T-helper 9 cell (primary cell): ENCODE results near the gene SELENON.

Source experiments
- DNase-seq: peaks from one replicate; pipeline ENCODE4 v3.0.0-alpha.2; 2020
- total RNA-seq, 2 donors: gene quantifications; one replicate each; lab custom pipeline; 2026; lab: John Stamatoyannopoulos, UW

SELENON gene
- 17.3 to 25.8 reads per million in 2 donors for total RNA-seq

DNA sequence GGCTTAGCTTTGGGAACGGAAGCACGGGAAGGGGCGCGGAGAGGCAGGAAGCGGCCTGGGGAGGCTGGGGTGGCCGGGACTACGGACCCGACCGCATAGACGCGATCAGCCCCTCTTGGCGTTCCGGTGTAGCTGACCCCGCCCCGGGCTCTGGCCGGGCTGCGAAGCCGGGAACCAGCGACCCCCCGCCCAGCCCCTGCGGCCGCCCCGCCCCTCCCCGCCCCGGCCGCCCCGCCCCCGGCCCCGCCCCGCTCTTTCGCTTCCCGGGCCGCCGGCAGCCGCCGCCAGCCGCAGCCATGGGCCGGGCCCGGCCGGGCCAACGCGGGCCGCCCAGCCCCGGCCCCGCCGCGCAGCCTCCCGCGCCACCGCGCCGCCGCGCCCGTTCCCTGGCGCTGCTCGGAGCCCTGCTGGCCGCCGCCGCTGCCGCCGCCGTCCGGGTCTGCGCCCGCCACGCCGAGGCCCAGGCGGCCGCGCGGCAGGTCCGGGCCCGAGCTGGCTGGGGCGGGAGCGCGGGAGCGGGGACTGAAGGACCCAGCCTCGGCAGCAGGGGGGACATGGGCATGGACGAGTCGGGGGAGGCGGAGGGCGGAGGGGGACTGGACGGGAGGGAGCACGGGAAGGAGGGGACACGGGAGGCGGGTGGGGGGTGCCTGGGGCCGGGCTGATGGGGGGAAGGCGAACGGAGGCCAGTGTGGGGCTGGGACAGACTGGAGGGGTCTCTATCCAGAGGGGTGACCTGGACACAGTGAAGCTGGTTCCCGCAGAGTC is at the start of gene SELENON:
Gene SELENON, plus strand, starts transcription at position 259 of the 768 bp plus-strand sequence. Its CDS starts 38 bp downstream, at position 297.
- peak; percentile 34 for DNase-seq

- DNase-seq, result no peak
Observed at GRCh38 chr1:25750923-25751605, 48.9 kb upstream of the SELENON start.

GRCh38 chr1:25754470-25755181 is 45.4 kb upstream of the SELENON start:
- no peak for DNase-seq

DNA sequence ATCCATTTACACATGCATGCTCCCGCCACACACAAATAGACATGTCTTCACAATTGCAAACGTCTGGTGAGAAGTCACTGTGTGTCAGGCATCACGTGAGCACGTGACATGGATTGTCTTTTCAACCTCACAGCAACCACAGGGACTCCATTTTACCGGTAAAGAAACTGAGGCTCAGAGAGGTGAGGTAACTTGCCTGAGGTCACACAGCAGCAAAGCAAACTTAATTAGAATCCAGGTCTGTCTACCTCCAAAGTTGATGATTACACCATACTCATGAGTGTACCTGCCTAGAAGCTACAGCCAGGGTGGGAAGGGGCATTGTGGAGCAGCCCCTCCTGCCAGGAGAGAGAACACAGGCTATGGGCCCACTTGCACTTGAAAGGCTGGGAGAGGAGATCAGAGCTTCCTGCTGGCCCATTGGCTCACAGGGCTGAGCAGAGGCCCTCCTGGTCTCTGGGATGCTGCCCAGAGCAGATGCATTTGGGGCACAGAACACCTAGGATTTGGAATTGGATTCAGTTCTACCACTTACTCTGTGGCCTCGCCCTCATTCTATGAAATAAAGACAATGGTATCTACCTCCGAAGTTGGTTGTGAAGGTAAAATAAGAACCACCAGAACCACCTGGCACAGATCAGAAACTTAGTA is 44.4 kb upstream of the SELENON start:
- DNase-seq, result no peak

GRCh38 chr1:25756215-25756614 is 43.8 kb upstream of the SELENON start:
- no peak for DNase-seq

DNA sequence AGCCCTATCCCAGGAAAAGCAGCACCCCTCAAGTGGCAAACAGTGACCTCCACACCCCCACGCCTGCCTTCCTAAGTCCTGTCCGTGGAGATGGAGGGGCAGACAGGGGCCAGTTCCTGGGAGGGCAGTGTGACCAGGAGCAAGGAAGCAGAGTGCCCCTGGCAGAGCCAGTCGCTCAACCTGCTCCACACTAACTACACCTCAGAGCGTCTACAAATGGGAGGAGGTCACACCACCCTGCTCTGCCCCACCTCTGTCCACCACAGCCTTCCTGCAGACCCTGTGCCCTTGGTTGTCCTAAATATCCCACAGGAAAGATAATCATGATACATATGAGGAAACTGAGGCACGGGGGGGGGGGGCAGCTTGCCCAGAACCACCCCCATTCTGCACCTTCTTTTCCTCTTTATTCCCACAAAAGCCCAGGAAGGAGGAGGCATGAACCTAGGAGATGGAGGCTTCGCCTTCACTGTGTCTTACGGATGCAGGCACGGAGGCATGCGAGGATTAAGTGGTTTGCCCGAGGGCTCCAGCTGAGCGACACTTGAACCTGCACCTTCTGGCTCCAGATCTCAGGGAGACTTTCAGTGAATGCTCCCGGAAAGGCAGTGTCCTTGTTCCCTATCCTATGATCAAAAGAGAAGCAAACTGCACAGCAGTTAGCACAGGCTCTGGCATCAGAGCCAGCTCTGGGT is 42.7 kb upstream of the SELENON start:
- no peak for DNase-seq

- no peak for DNase-seq
Observed at GRCh38 chr1:25757846-25758185, 42.2 kb upstream of the SELENON start.

DNA sequence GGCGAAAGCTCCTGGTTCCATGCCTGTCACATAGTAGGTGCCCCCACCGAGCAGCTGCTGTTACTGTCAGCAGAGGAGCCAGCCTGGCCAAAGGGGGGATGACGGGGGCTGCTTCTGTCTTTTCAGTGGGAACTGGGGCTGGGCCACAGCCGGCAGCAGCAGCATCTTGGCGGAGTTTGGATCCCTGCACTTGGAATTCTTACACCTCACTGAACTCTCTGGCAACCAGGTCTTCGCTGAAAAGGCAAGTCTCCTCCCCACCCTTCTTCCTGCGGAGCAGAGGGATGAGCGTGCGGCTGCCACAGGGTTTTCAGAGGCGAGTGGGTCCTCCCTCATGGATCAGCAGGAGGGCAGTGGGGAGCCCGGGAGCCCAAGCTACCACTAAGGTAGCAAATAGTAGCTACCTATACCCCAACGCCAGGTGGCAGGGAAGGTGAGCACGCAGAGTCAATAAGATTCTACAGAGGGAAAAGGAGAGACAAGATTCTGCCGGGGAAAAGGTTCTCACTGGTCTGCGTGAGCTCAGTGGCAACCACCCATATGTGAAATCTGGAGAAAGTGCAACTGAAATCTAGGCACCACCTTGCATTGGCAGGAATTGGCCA is 41.4 kb upstream of the SELENON start:
- DNase-seq, result no peak

GRCh38 chr1:25760122-25760719 is 39.8 kb upstream of the SELENON start:
- no peak for DNase-seq

DNA sequence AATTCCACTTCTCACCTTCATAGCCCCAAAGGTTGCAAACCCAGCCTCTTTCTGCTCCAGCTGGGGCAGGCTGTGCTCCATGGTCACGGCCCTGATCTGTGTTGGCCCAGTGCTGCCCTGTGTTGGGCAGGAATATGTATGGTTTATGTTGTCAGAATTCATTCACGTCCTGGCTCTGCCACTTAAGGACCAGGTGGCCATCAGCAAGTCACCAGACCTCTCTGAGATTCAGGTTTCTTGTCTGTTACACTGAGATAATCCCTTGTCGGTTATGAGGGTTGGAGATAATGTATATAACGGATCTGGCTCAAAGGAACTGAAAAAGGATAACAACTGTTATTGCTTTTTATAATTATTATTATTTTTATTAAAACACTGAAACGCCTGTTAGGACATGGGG is 39.1 kb upstream of the SELENON start:
- DNase-seq, result no peak

- DNase-seq, result no peak
Observed at GRCh38 chr1:25763493-25763892, 36.5 kb upstream of the SELENON start.

GRCh38 chr1:25765136-25765922 is 34.7 kb upstream of the SELENON start:
- DNase-seq, result no peak

- DNase-seq, result no peak
Observed at GRCh38 chr1:25765923-25766589, 33.9 kb upstream of the SELENON start.

DNA sequence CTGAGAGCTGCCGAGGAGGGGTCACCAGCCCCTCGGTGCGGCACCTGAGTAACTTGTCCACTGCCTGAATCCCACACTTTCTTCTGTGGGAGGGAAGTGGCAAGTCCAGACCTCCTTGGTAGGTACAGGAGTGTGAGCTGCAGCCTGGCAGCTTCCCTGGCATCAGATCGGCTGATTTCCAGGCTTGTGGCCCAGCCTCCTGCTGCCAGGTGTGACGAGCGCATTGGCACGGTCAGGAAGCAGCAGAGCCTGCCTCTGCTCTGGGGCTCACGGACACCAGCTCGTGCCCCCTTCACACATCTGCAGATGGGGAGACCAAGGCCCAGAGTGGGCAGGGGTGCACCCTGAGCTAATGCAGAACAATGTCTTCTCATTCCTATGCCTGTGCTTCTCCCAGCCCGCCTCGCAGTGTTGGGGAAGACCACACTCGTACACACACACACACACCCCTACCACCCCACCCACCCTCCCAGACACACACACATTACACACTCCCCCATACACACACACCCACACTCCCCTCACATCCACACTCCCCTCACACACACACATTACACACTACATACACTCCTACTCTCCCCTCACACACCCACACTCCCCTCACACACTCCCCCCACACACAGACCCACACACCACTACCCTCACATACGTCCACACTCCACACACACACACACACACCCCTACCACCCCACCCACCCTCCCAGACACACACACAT is 33.1 kb upstream of the SELENON start:
- DNase-seq, result no peak

DNA sequence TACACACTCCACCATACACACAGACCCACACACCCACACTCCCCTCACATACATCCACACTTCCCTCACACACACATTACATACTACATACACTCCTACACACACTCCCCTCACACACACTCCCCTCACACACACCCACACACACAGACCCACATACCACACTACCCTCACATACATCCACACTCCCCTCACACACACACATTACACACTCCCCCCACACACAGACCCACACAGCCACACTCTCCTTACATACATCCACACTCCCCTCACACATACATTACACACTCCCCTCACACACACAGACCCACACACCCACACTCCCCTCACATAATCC is 32.6 kb upstream of the SELENON start:
- no peak for DNase-seq

GRCh38 chr1:25768999-25769398 is 31.0 kb upstream of the SELENON start:
- DNase-seq, result no peak

GRCh38 chr1:25769625-25770383 is 30.2 kb upstream of the SELENON start:
- no peak for DNase-seq

GRCh38 chr1:25770541-25771220 is 29.3 kb upstream of the SELENON start:
- DNase-seq, result no peak
